ENCODE measurements around the gene AGAP1. TPM values are rescaled to one million over a fixed set of nuclear protein-coding genes. Genes with fewer than 3 reads are reported as not detected.

AGAP1 gene
- total RNA-seq, 1 experiment from 2014 or later: 56.4 TPM

DNA sequence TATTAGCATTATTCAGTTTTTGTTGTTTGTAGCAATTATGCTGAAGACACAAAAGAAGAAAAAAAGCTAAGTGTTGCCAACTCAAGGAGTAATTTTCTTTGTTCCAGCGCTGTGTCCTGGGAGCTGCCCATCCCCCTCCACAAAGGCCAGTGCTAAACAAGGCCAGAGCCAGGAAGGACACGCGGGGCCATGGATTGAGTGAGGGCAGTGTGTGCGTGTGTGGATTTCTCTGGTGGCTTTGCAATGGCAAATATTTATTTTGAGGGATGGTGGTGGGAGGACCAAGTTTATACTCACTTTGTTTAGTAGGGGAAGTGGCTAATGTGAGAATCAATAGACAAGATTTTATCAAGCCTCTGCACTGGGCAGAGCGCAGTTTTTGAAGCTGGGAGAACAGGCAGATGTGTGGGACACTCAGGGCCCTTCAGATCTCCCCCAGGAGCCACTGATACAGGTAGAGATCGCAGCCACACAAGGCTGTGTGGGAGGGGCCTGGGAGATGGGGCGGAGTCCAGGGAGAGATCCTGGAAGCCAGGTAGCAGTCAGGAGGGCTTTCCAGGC is 11.4 kb downstream of the AGAP1 start:
- H3K27ac Mint-ChIP-seq (ENCODE audit: unreplicated experiment): peak overlapping the region; percentile 46
- peaks cover 63% of the 10 kb centered on the region for H3K4me1 Mint-ChIP-seq (ENCODE audit: low read depth, unreplicated experiment)

DNA sequence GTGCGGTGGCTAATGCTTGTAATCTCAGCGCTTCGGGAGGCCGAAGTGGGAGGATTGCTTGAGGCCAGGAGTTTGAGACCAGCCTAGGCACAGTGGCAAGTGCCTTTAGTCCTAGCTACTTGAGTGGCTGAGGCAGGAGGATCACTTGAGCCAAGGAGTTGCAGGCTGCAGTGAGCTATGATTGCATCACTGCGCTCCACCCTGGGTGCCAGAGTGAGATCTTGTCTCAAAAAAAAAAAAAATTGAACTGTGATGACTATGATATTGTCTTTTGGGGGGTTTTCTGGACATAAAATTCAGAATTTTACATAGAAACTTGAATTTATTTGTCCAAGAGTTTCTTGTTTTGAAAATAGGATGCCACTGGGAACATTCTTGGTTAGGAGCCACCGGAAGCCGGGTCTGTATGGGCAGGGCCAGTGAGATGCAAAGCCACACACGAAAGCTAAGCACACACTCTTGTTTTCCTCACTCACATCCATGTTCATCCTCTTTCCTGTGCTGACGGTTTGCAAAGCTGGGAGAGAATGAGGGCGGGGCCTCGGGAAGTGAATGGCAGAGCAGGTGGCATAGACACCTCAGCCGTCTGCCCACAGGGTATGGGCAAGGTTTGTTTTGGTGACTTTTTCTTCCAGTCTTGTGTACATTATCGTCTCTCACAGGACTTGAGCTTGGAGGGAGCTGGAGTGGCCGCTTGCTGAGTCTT is 12.6 kb downstream of the AGAP1 start:
- CTCF ChIA-PET: interaction anchor here (0.6 kb wide), 2 partner anchors 164 to 1271 kb away, joined by 4 to 5 read pairs; no protein-coding TSS in a partner anchor
- no peak for TF ChIP-seq CTCF (IDR thresholded peaks at IDR 0.05; ENCODE audit: unreplicated experiment)
- H3K36me3 Mint-ChIP-seq (ENCODE audit: insufficient read depth, unreplicated experiment): no peaks in the 10 kb centered on the region
- intact Hi-C loops (cut with micrococcal nuclease; ENCODE audit: unreplicated experiment): no loop called here
- no peaks in the 10 kb centered on the region for H3K27me3 Mint-ChIP-seq (ENCODE audit: unreplicated experiment)
- no peaks in the 10 kb centered on the region for H3K9me3 Mint-ChIP-seq (ENCODE audit: low read depth, unreplicated experiment)
- peaks cover 59% of the 10 kb centered on the region for H3K4me1 Mint-ChIP-seq (ENCODE audit: low read depth, unreplicated experiment)
- no peak overlapping the region for H3K4me3 Mint-ChIP-seq (ENCODE audit: low read depth, unreplicated experiment)
- BruUV-seq (replicated peaks): no TSS peak
- no peak for DNase-seq
- H3K27ac Mint-ChIP-seq (ENCODE audit: unreplicated experiment): no peak overlapping the region

More for the DNA sequence above, 11.4 kb downstream of the AGAP1 start:
- no peaks in the 10 kb centered on the region for H3K27me3 Mint-ChIP-seq (ENCODE audit: unreplicated experiment)
- no TSS peak for BruUV-seq (replicated peaks)
- peak; percentile 39 for DNase-seq
- H3K36me3 Mint-ChIP-seq (ENCODE audit: insufficient read depth, unreplicated experiment): no peaks in the 10 kb centered on the region
- peak overlapping the region; percentile 1 for H3K4me3 Mint-ChIP-seq (ENCODE audit: low read depth, unreplicated experiment)
- H3K9me3 Mint-ChIP-seq (ENCODE audit: low read depth, unreplicated experiment): no peaks in the 10 kb centered on the region
- TF ChIP-seq CTCF (IDR thresholded peaks at IDR 0.05; ENCODE audit: unreplicated experiment): no peak
- CTCF ChIA-PET: no interaction called here
- intact Hi-C loops (cut with micrococcal nuclease; ENCODE audit: unreplicated experiment): no loop called here

DNA sequence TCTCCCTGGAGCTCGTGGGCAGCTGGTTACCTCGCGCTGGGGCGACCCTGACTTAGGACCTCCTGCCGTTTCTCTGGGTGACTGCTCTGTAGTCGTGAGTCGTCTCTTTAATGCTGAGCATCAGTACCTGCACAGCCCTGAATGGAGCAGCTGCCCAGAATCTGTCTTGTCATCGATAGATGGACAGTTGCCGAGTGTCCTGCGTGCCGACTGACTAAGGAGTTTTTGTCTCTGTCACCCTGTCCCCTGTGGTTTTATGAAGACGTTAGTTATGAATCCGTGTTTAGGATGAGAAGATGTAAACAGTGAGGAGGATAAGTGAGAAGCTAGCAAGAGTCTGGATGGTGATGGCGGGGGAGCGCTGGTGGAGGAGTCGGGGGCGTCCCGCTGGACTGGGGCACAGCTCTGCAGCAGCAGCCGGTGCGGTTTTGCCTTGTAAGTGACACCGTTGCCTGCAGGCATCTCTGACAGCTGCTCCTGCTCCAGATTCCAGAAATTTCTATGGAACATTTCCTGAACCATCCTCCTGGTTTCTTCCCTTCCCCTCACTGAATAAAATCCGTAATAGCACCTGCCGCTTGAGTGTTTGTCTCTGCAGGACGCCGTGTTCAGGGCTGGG is 13.3 kb downstream of the AGAP1 start:
- BruUV-seq (replicated peaks): no TSS peak
- TF ChIP-seq CTCF (IDR thresholded peaks at IDR 0.05; ENCODE audit: unreplicated experiment): no peak
- H3K27ac Mint-ChIP-seq (ENCODE audit: unreplicated experiment): no peak overlapping the region
- CTCF ChIA-PET: interaction anchor here (0.6 kb wide), 1 partner anchor 82 kb away, joined by 3 read pairs; no protein-coding TSS in a partner anchor
- H3K27me3 Mint-ChIP-seq (ENCODE audit: unreplicated experiment): no peaks in the 10 kb centered on the region
- no peak for DNase-seq
- intact Hi-C loops (cut with micrococcal nuclease; ENCODE audit: unreplicated experiment): no loop called here
- H3K36me3 Mint-ChIP-seq (ENCODE audit: insufficient read depth, unreplicated experiment): no peaks in the 10 kb centered on the region
- H3K9me3 Mint-ChIP-seq (ENCODE audit: low read depth, unreplicated experiment): no peaks in the 10 kb centered on the region
- peaks cover 54% of the 10 kb centered on the region for H3K4me1 Mint-ChIP-seq (ENCODE audit: low read depth, unreplicated experiment)
- no peak overlapping the region for H3K4me3 Mint-ChIP-seq (ENCODE audit: low read depth, unreplicated experiment)

GRCh38 chr2:235507928-235508327 is 14.1 kb downstream of the AGAP1 start:
- no peak overlapping the region for H3K4me3 Mint-ChIP-seq (ENCODE audit: low read depth, unreplicated experiment)
- CTCF ChIA-PET: no interaction called here
- H3K36me3 Mint-ChIP-seq (ENCODE audit: insufficient read depth, unreplicated experiment): no peaks in the 10 kb centered on the region
- DNase-seq: no peak
- intact Hi-C loops (cut with micrococcal nuclease; ENCODE audit: unreplicated experiment): no loop called here
- H3K27me3 Mint-ChIP-seq (ENCODE audit: unreplicated experiment): no peaks in the 10 kb centered on the region
- no peaks in the 10 kb centered on the region for H3K9me3 Mint-ChIP-seq (ENCODE audit: low read depth, unreplicated experiment)
- TF ChIP-seq CTCF (IDR thresholded peaks at IDR 0.05; ENCODE audit: unreplicated experiment): no peak
- no TSS peak for BruUV-seq (replicated peaks)
- no peak overlapping the region for H3K27ac Mint-ChIP-seq (ENCODE audit: unreplicated experiment)
- H3K4me1 Mint-ChIP-seq (ENCODE audit: low read depth, unreplicated experiment): peaks cover 54% of the 10 kb centered on the region

Measured in Calu3 (cell line).